ENCODE results near the gene KCNJ5. TPM values are rescaled to one million over a fixed set of nuclear protein-coding genes. Genes with fewer than 3 reads are reported as not detected.
A peak's percentile ranks its signal among the peaks of the same experiment; 100 is the strongest.

The KCNJ5 gene
- total RNA-seq, 3 donors from 2014 or later: 0.98 to 8.8 (median 2.8) TPM

DNA sequence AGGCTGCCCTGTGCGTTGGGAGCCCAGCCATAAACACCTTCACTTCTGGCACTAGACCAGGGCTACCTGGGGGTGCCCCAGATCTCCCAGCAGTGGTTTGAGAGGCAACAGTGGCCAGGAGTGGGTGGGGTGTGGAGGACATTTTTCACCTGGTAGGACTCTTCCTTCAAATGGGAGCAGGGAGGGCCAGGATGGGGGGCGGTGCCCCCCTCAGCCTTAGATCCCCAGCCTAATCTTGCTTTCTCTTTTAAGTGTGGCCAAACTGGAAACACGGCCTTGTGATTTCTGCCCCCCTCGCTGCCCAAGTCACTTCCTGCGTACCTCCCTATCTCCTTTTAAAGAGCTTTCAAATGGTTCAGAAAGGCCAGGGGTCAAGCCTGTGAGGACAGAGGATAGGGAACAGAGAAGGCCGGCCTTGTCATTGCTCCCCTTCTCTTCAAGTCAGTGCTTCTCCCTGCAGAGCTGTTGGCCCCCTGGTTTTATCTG, 800 bp downstream of the KCNJ5 start:
- DNase-seq (ENCODE audit: low spot score in 2 of 2): no peak
- H3K9me3 ChIP-seq: no peaks in the 10 kb centered on the region
- TF ChIP-seq POLR2A (IDR thresholded peaks at IDR 0.05) (no peak), POLR2AphosphoS5 (IDR thresholded peaks at IDR 0.05) (no peak)
- TF ChIP-seq, protein P1, sequence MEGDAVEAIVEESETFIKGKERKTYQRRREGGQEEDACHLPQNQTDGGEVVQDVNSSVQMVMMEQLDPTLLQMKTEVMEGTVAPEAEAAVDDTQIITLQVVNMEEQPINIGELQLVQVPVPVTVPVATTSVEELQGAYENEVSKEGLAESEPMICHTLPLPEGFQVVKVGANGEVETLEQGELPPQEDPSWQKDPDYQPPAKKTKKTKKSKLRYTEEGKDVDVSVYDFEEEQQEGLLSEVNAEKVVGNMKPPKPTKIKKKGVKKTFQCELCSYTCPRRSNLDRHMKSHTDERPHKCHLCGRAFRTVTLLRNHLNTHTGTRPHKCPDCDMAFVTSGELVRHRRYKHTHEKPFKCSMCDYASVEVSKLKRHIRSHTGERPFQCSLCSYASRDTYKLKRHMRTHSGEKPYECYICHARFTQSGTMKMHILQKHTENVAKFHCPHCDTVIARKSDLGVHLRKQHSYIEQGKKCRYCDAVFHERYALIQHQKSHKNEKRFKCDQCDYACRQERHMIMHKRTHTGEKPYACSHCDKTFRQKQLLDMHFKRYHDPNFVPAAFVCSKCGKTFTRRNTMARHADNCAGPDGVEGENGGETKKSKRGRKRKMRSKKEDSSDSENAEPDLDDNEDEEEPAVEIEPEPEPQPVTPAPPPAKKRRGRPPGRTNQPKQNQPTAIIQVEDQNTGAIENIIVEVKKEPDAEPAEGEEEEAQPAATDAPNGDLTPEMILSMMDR (IDR thresholded peaks at IDR 0.05): no peak
- peak overlapping the region; percentile 52 to 74 (median 53) for H3K4me3 ChIP-seq
- intact Hi-C loops (cut with DNase I; ENCODE audit: low total_unique reads): no loop called here
- peak overlapping the region; percentile 36 to 42 for H3K27ac ChIP-seq
- peaks cover 0 to 27% of the 10 kb centered on the region in 2 donors for H3K27me3 ChIP-seq
- no peaks in the 10 kb centered on the region for H3K36me3 ChIP-seq
- peaks cover 0 to 5% of the 10 kb centered on the region in 2 donors for H3K4me1 ChIP-seq

DNA sequence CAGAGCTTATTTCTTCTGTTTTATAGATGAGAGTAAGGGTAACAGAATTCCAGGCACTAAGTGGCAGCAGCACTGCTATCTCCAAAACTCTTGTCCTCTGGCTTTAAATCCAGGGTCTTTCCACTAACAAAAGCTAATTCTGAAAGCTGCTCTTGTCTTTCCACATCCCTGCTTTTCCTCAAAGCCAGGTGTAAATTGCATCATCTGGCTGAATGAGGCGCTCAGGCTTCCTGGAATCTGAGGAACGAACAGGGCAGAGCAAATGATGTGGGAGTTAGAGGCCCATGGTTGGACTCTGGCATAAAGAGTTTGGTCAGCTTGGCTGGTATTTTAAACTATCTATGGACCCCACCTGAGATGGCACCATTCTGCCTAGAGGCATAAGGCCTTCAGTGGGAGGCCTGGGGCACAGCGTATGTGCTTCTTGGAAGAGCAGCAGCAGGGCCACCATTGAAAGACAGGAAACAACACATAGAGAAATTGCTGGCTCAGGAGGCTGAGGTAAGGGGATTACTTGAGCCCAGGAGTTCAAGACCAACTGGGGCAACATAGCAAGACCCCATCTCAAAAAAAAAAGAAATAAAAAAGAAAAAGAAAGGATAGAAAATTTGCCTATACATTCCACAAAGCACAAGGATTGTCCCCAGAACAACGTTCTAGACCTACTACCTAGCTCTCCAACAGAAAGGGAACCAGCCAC, 1.9 kb downstream of the KCNJ5 start:
- DNase-seq (ENCODE audit: low spot score in 2 of 2): peak in 1 of 2 donors; percentile 52
- no peak for TF ChIP-seq POLR2A (IDR thresholded peaks at IDR 0.05)
- no peak for TF ChIP-seq POLR2AphosphoS5 (IDR thresholded peaks at IDR 0.05)
- TF ChIP-seq, protein P1 (IDR thresholded peaks at IDR 0.05): no peak
- Histone ChIP-seq H3K9me3 (no peaks in the 10 kb centered on the region), H3K36me3 (no peaks in the 10 kb centered on the region), H3K27ac (no peak overlapping the region), H3K4me3 (no peak overlapping the region), H3K27me3 (peaks cover 0 to 23% of the 10 kb centered on the region in 2 donors), H3K4me1 (peaks cover 0 to 5% of the 10 kb centered on the region in 2 donors)
- intact Hi-C loops (cut with DNase I; ENCODE audit: low total_unique reads): no loop called here

DNA sequence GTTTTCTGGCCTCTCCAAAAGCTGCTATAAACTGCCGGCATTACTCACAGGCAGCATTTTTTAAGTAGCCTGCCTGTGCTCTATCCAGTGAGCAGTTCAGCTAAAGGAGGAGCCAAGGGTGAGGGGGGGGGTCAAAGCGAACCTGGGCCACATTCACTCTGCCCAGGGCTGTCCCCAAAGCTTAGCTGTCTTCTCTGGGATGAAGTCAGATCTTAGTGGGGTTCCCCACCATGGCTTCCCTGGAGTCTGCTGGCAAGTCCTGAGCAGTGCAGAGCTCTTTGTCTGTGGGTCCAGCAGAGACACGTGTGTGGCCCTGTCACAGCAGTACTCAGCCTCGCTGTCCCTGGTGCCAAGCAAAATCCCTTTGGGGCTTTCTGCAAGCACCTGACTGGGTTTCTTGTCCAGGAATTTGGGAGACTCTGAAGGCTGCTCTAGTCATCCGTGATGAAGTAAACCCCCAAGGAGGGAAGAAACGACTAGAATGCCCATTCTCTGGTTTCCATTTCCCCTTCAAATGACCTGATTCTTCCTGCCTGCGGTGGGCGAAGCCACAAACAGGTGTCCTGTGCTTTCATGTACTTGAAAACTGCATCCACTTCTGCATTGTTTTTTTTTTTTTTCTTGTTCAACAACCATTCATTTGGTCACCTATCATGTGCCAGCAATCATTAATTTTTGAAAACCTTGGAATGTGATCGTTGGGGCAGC, 2.6 kb downstream of the KCNJ5 start:
- no peak overlapping the region for H3K27ac ChIP-seq

DNA sequence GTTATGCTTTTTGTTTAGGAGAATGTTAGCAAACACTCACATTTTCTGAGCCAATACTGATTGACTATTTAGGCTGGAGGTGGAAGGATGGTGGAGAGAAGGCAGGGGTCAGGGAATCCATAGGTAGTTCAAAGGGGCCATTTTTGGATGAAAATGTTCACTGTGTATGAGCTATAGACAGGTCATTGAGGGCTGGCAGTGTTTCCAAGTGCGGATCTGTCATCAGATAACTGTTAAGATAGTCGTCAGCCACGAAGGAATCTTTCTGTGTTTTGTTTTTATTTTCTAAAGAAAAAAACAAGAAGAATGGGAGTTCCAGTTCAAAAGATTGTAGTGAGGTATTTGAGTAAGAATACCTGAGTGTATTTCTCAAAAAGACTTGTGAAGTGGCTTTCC, 3.1 kb downstream of the KCNJ5 start:
- H3K36me3 ChIP-seq: no peaks in the 10 kb centered on the region
- H3K4me3 ChIP-seq: no peak overlapping the region
- TF ChIP-seq POLR2A (IDR thresholded peaks at IDR 0.05): no peak
- TF ChIP-seq, protein P1 (IDR thresholded peaks at IDR 0.05): no peak
- no peak for TF ChIP-seq POLR2AphosphoS5 (IDR thresholded peaks at IDR 0.05)
- no peak for DNase-seq (ENCODE audit: low spot score in 2 of 2)
- peaks cover 0 to 21% of the 10 kb centered on the region in 2 donors for H3K27me3 ChIP-seq
- H3K27ac ChIP-seq: no peak overlapping the region
- intact Hi-C loops (cut with DNase I; ENCODE audit: low total_unique reads): no loop called here
- H3K9me3 ChIP-seq: no peaks in the 10 kb centered on the region
- H3K4me1 ChIP-seq: peaks cover 0 to 5% of the 10 kb centered on the region in 2 donors

More for the DNA sequence above, 2.6 kb downstream of the KCNJ5 start:
- no peaks in the 10 kb centered on the region for H3K9me3 ChIP-seq
- DNase-seq (ENCODE audit: low spot score in 2 of 2): no peak
- no peak overlapping the region for H3K4me3 ChIP-seq
- H3K36me3 ChIP-seq: no peaks in the 10 kb centered on the region
- intact Hi-C loops (cut with DNase I; ENCODE audit: low total_unique reads): no loop called here
- H3K4me1 ChIP-seq: peaks cover 0 to 5% of the 10 kb centered on the region in 2 donors
- H3K27me3 ChIP-seq: peaks cover 0 to 21% of the 10 kb centered on the region in 2 donors
- TF ChIP-seq POLR2A (IDR thresholded peaks at IDR 0.05): no peak
- TF ChIP-seq, protein P1 (IDR thresholded peaks at IDR 0.05): no peak
- TF ChIP-seq POLR2AphosphoS5 (IDR thresholded peaks at IDR 0.05): no peak

DNA sequence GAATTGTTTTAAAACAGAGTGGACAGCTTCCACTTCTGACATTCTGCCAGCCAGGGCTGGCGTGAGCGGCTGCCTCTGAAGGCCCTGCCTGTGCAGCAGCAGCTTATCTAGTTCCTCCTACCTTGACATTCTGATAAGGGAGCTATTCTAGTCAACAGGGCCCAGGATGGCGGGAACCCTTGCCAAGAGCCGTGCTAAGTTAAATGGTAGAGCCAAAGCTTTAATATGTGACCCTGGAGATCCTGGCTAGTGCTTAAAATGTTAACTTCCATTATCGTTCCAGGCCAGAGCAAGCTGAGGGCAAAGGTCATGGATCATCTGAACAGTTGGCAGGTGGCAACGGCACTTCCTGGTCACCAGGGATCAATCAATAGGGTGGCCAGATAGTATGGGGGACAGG, 3.5 kb downstream of the KCNJ5 start:
- H3K27ac ChIP-seq: no peak overlapping the region
- H3K9me3 ChIP-seq: no peaks in the 10 kb centered on the region
- peaks cover 0 to 19% of the 10 kb centered on the region in 2 donors for H3K27me3 ChIP-seq
- H3K36me3 ChIP-seq: no peaks in the 10 kb centered on the region
- H3K4me1 ChIP-seq: peaks cover 0 to 5% of the 10 kb centered on the region in 2 donors
- no peak for DNase-seq (ENCODE audit: low spot score in 2 of 2)
- H3K4me3 ChIP-seq: no peak overlapping the region
- TF ChIP-seq POLR2A (IDR thresholded peaks at IDR 0.05): no peak
- no peak for TF ChIP-seq POLR2AphosphoS5 (IDR thresholded peaks at IDR 0.05)
- TF ChIP-seq, protein P1 (IDR thresholded peaks at IDR 0.05): no peak
- intact Hi-C loops (cut with DNase I; ENCODE audit: low total_unique reads): no loop called here

All from breast epithelium (tissue), 4 donors.